Sigmoid colon (tissue), 4 donors: ENCODE measurements around the gene ZNF765.

Experiments used
- CTCF ChIP-seq, 4 experiments: fragments of 450-650 bp in 3 of 4; fragments of 200-600 bp in 1 of 4; IDR thresholded peaks; one replicate each; pipeline ENCODE4 v1.5.1; 2016 to 2019; ENCODE audit warnings: antibody characterized with exemption in 4 of 4, mild to moderate bottlenecking in 3 of 4, moderate library complexity in 2 of 4
- POLR2A ChIP-seq, 2 donors: fragments of 450-650 bp; IDR thresholded peaks; one replicate each; pipeline ENCODE4 v1.6.1; 2016; ENCODE audit warnings: antibody characterized with exemption in 2 of 2, mild to moderate bottlenecking in 2 of 2, moderate library complexity in 2 of 2
- POLR2AphosphoS5 ChIP-seq, 4 donors: sonication (generic); formaldehyde crosslinking; IDR thresholded peaks; one replicate each; pipeline ENCODE4 v1.6.1; 2017; ENCODE audit warnings: antibody characterized with exemption in 4 of 4

GRCh38 chr19:53355739-53356138 is 39.2 kb upstream of the ZNF765 start:
- TF ChIP-seq CTCF (IDR thresholded peaks at IDR 0.05) (no peak), POLR2A (IDR thresholded peaks at IDR 0.05) (no peak), POLR2AphosphoS5 (IDR thresholded peaks at IDR 0.05) (no peak)
